T-cell (primary cell): Measurements from ENCODE around the gene WASL. TPM values are rescaled to one million over a fixed set of nuclear protein-coding genes. Genes with fewer than 3 reads are reported as not detected.

Experiments used
- ATAC-seq, 4 experiments: fragments of 200-7000 bp in 3 of 4; fragments of 150-1000 bp in 1 of 4; cut with Tn5 transposase; replicated peaks in 1 of 4; 1 replicate in 3 of 4; 2 replicates in 1 of 4; pipeline ENCODE4 v1.10.0; 2021; ENCODE audit warnings: moderate library complexity in 3 of 4, mild to moderate bottlenecking in 2 of 4, moderate number of reproducible peaks in 1 of 4
- CTCF ChIA-PET, 2 donors: fragments of 300-600 bp; sonication (Branson Sonifier 250); formaldehyde crosslinking; loops; one replicate each; lab custom pipeline; 2022; ENCODE audit warnings: antibody characterized with exemption in 2 of 2; lab: Charles Lee
- POLR2A ChIA-PET, 2 donors: fragments of 300-600 bp; sonication (Branson Sonifier 250); formaldehyde crosslinking; loops; one replicate each; lab custom pipeline; 2022; ENCODE audit warnings: antibody characterized with exemption in 2 of 2; lab: Charles Lee
- DNase-seq, 35 experiments: peaks; one replicate each; pipeline versions ENCODE4 v3.0.0 to v3.0.0-alpha.2; 2013 to 2023
- H3K27ac ChIP-seq: one replicate; pipeline ENCODE4 v1.5.1; 2013; ENCODE audit warnings: low read length
- H3K27me3 ChIP-seq, 2 experiments: replicated peaks in 1 of 2; 1 replicate in 1 of 2; 2 replicates in 1 of 2; pipeline versions ENCODE4 v1.6.1 to v1.7.0; 2013; ENCODE audit warnings: low read length in 1 of 2, mixed read lengths in 1 of 2; ENCODE audit not compliant: control insufficient read depth in 2 of 2, insufficient read depth in 2 of 2; ENCODE audit errors: extremely low read depth in 1 of 2
- H3K36me3 ChIP-seq, 2 donors: 1 replicate in 1 of 2; 2 replicates in 1 of 2; pipeline versions ENCODE4 v1.6.1 to v1.7.0; 2013; ENCODE audit warnings: low read length in 1 of 2; ENCODE audit not compliant: control insufficient read depth in 2 of 2, insufficient read depth in 1 of 2; ENCODE audit errors: extremely low read depth in 1 of 2
- H3K4me1 ChIP-seq, 2 experiments: 1 replicate in 1 of 2; 2 replicates in 1 of 2; pipeline versions ENCODE4 v1.6.1 to v1.7.0; 2013; ENCODE audit warnings: low read length in 2 of 2, mixed read lengths in 1 of 2; ENCODE audit not compliant: insufficient read depth in 2 of 2, control insufficient read depth in 1 of 2; ENCODE audit errors: extremely low read depth in 1 of 2
- H3K4me3 ChIP-seq, 2 donors: 1 replicate in 1 of 2; 2 replicates in 1 of 2; pipeline versions ENCODE4 v1.5.1 to v1.7.0; 2013; ENCODE audit warnings: mild to moderate bottlenecking in 2 of 2, low read length in 1 of 2, moderate library complexity in 1 of 2; ENCODE audit not compliant: control insufficient read depth in 1 of 2; ENCODE audit errors: extremely low read depth in 1 of 2
- H3K9me3 ChIP-seq: 2 replicates; pipeline ENCODE4 v1.7.0; 2013
- H3K27ac Mint-ChIP-seq, 2 donors: one replicate each; pipeline ENCODE4 v1.8.0; 2020 to 2021; ENCODE audit warnings: mild to moderate bottlenecking in 2 of 2, mixed read lengths in 2 of 2
- H3K27me3 Mint-ChIP-seq, 2 donors: one replicate each; pipeline ENCODE4 v1.8.0; 2021 to 2022; ENCODE audit warnings: mixed read lengths in 2 of 2
- H3K36me3 Mint-ChIP-seq: one replicate; pipeline ENCODE4 v1.8.0; 2021; ENCODE audit warnings: mixed read lengths
- H3K4me1 Mint-ChIP-seq, 3 donors: one replicate each; pipeline ENCODE4 v1.8.0; 2020 to 2022; ENCODE audit warnings: mixed read lengths in 3 of 3, mild to moderate bottlenecking in 1 of 3
- H3K4me3 Mint-ChIP-seq, 3 donors: one replicate each; pipeline ENCODE4 v1.8.0; 2020 to 2022; ENCODE audit warnings: mild to moderate bottlenecking in 3 of 3, mixed read lengths in 3 of 3, moderate library complexity in 3 of 3
- H3K9me3 Mint-ChIP-seq, 3 donors: one replicate each; pipeline ENCODE4 v1.8.0; 2020 to 2022; ENCODE audit warnings: mixed read lengths in 3 of 3
- WGBS: methylation state at CpG from one replicate; pipeline ENCODE4 v1.1.5; 2013; ENCODE audit warnings: missing lambda C conversion rate; ENCODE audit not compliant: insufficient coverage; 5-methylcytosine and 5-hydroxymethylcytosine counted together
- total RNA-seq, 35 experiments: library from RNA in 6 of 35; stranded (reverse) in 6 of 35; fragments of 120-200 nt in 1 of 35; gene quantifications; one replicate each; pipeline versions ENCODE4 v1.2.1 to v1.2.4 and lab custom pipeline; 2013 to 2026

WASL gene
- total RNA-seq, 5 donors from 2014 or later (not counting 1 experiment from before 2014, with no cell fraction given), result 9.1 to 12.2 (median 9.8) TPM

DNA sequence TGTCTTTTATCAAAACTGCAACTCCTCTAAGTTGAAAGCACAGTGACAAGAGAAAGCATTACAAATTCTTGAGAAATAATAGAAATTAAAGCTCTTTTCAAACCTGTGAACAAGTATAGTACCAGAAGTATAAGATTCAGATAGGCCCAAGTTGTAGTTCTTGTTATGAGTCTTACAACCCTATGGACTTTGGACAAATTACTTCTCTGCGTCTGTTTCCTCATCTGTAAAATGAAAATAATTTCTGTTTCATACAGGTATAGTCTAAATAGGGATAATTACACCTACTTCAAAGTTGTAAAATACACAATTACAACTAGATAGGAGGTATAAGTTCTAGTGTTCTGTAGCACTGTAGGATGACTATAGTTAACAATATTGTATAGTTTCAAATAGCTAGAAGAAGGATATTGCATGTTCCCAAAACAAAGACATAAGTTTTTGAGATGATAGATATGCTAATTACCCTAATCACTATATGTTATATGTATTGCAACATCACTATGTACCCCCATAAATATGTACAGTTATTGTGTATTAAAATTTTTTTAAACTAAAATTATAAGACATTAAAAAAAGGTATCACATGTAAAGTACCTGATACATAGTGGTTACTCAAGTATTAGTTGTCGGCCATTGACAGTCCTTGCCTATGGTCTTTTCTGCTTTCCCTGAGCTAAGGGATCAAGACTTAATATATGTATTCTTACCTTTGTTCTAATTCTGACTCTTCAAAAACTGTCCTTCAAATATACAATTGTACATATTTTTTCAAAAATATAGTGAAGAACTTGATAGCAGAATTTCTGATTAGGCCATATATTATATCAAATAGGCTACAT is 1.8 kb upstream of the WASL start:
- H3K9me3 ChIP-seq, result no peaks in the 10 kb centered on the region
- ChIA-PET POLR2A (interaction anchor here (0.5 to 0.7 kb wide), 2 partner anchors 15 to 1180 kb away, joined by 3 to 4 read pairs; no protein-coding TSS in a partner anchor), CTCF (interaction anchor here in 1 of 2 donors (0.6 to 1.1 kb wide), 6 partner anchors 8 to 1179 kb away, joined by 3 to 4 read pairs (median 3); partner anchors contain the start of gene POT1)
- Mint-ChIP-seq H3K4me1 (peaks cover 53 to 65% (median 54%) of the 10 kb centered on the region in 3 donors), H3K4me3 (peak overlapping the region in 1 of 3 donors; percentile 13), H3K27ac (peak overlapping the region; percentile 58 to 62), H3K9me3 (no peaks in the 10 kb centered on the region), H3K36me3 (peaks cover 3% of the 10 kb centered on the region), H3K27me3 (no peaks in the 10 kb centered on the region)
- DNase-seq (no peak), ATAC-seq (no peak)
- H3K36me3 ChIP-seq, result no peaks in the 10 kb centered on the region
- no peak overlapping the region for H3K27ac ChIP-seq
- H3K4me3 ChIP-seq, result no peak overlapping the region
- peaks cover 15 to 24% of the 10 kb centered on the region in 2 experiments for H3K4me1 ChIP-seq
- no CpG with 5 or more reads among the region's 2 CpGs for WGBS
- peaks cover 0 to 3% of the 10 kb centered on the region in 2 experiments for H3K27me3 ChIP-seq

DNA sequence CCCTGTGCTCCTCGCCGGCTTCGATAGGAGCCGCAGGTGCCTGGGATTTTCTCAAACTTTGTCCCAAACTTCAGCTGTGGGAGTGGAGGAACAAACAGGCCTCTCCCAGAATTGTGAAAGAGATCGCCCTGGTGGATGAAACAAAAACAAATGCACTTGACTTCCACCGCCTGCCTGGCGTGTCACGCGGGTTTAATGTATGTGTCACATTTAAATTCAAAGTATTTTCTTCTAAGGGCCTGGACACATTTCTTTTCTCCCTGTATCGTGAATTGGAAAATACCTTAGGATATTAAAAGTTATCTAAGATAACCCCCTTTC is 694 bp upstream of the WASL start:
- Histone ChIP-seq H3K4me3 (peak overlapping the region; percentile 91 to 99), H3K27me3 (peaks cover 0 to 3% of the 10 kb centered on the region in 2 experiments), H3K27ac (peak overlapping the region; percentile 78), H3K9me3 (no peaks in the 10 kb centered on the region), H3K36me3 (no peaks in the 10 kb centered on the region), H3K4me1 (peaks cover 15 to 23% of the 10 kb centered on the region in 2 experiments)
- peaks cover 57 to 66% (median 59%) of the 10 kb centered on the region in 3 donors for H3K4me1 Mint-ChIP-seq
- H3K27ac Mint-ChIP-seq, result peak overlapping the region; percentile 93 to 97
- H3K36me3 Mint-ChIP-seq, result peaks cover 3% of the 10 kb centered on the region
- DNase-seq (peak in 5 of 35 experiments; percentile 2 to 19 (median 10)), ATAC-seq (peak in 3 of 4 experiments; percentile 0 to 5 (median 4))
- no peaks in the 10 kb centered on the region for H3K27me3 Mint-ChIP-seq
- ChIA-PET CTCF (interaction anchor here in 1 of 2 donors (0.9 to 1.5 kb wide), 7 partner anchors 9 to 257 kb away, joined by 3 to 6 read pairs (median 5); partner anchors contain the start of gene NDUFA5), POLR2A (interaction anchor here in 1 of 2 donors (2.4 kb wide), 1 partner anchor 192 kb away, joined by 16 read pairs; the partner anchor contains the start of gene NDUFA5)
- peak overlapping the region; percentile 94 to 98 (median 95) for H3K4me3 Mint-ChIP-seq
- H3K9me3 Mint-ChIP-seq, result no peaks in the 10 kb centered on the region
- WGBS, result 3% methylated on average over 4 of the region's 10 CpGs

DNA sequence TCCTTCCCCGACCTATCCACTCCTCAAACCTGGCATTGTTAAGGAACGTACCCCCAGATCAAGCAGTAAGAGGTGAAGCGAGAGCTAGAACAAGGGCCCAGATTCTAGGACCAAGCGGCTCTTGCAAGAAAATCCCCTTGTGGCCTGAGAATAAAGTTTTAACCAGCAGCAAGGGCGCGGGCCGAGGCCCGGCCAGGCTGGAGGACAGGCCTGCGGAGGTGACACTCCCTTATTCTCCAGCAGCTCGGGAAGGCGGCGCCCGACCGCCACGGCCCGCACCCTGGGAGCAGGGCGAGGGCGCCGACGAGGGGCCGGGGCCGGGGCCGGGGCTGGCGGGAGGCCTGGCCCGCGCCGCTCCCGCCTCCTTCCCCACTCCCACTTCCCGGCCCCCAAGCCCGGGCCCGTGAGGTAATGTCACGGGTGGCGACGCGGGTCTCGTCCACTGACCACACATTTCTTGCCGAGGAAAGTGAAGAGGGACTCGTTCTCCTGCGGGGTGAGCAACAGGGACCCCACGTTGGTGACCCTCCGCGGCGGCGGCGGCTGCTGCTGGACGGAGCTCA is 551 bp downstream of the WASL start:
- peak overlapping the region; percentile 89 to 95 for H3K27ac Mint-ChIP-seq
- H3K9me3 Mint-ChIP-seq, result no peaks in the 10 kb centered on the region
- ChIA-PET CTCF (interaction anchor here (0.9 to 1.5 kb wide), 7 partner anchors 13 to 255 kb away, joined by 3 to 7 read pairs (median 5); partner anchors contain the start of gene NDUFA5 (in 1 of the 2)), POLR2A (interaction anchor here (0.6 to 2.4 kb wide), 4 partner anchors 9 to 213 kb away, joined by 3 to 16 read pairs (median 4); partner anchors contain the start of gene NDUFA5 (in 1 of the 2))
- H3K4me1 Mint-ChIP-seq, result peaks cover 68 to 70% (median 68%) of the 10 kb centered on the region in 3 donors
- H3K36me3 Mint-ChIP-seq, result peaks cover 3% of the 10 kb centered on the region
- peaks cover 0 to 3% of the 10 kb centered on the region in 2 experiments for H3K27me3 ChIP-seq
- DNase-seq (peak in 19 of 35 experiments; percentile 2 to 46 (median 12)), ATAC-seq (peak; percentile 21 to 28 (median 22))
- H3K4me3 Mint-ChIP-seq, result peak overlapping the region; percentile 94 to 98 (median 95)
- no peaks in the 10 kb centered on the region for H3K9me3 ChIP-seq
- H3K36me3 ChIP-seq, result no peaks in the 10 kb centered on the region
- H3K4me1 ChIP-seq, result peaks cover 15 to 23% of the 10 kb centered on the region in 2 experiments
- H3K4me3 ChIP-seq, result peak overlapping the region; percentile 91 to 99
- under 1% methylated on average over 45 of the region's 46 CpGs for WGBS
- peak overlapping the region; percentile 94 for H3K27ac ChIP-seq
- no peaks in the 10 kb centered on the region for H3K27me3 Mint-ChIP-seq

DNA sequence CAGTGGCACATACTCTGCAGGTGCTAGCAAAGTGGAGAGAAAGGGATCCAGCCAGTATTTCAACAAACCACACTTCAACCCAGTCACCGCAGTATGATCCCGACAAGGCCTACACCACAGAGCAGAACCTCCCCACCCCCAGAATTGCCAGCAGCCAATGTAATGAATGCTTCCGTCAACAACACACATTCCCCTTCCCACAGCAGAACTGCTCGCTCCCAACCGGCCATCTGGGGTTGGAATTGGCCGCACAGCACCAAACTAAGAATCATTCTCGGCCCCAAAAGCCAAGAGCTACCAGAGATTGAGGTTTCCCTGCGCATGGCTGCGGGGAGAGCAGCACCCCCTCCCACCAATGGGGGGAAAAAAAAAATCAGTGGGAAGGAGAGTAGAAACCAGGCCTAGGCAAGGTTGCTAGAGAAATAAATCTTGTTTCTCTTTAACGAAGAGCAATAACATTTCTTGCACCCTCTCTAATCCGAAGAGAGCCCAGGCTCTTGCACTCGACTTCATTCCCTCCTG is 1.1 kb downstream of the WASL start:
- H3K27me3 ChIP-seq, result peaks cover 0 to 3% of the 10 kb centered on the region in 2 experiments
- no peak for ATAC-seq
- Mint-ChIP-seq H3K9me3 (no peaks in the 10 kb centered on the region), H3K4me3 (peak overlapping the region; percentile 94 to 98 (median 95)), H3K4me1 (peaks cover 73 to 76% (median 74%) of the 10 kb centered on the region in 3 donors), H3K27me3 (no peaks in the 10 kb centered on the region), H3K27ac (peak overlapping the region; percentile 89 to 95), H3K36me3 (peaks cover 3% of the 10 kb centered on the region)
- peak in 12 of 35 experiments; percentile 1 to 44 (median 8) for DNase-seq
- no peaks in the 10 kb centered on the region for H3K36me3 ChIP-seq
- ChIA-PET POLR2A (interaction anchor here (0.6 to 2.4 kb wide), 4 partner anchors 9 to 212 kb away, joined by 3 to 16 read pairs (median 4); partner anchors contain the start of gene NDUFA5 (in 1 of the 2)), CTCF (interaction anchor here in 1 of 2 donors (0.7 to 1.0 kb wide), 2 partner anchors 117 to 191 kb away, joined by 3 to 4 read pairs; no protein-coding TSS in a partner anchor)
- H3K9me3 ChIP-seq, result no peaks in the 10 kb centered on the region
- peak overlapping the region; percentile 37 for H3K27ac ChIP-seq
- peak overlapping the region; percentile 91 to 99 for H3K4me3 ChIP-seq
- peaks cover 15 to 23% of the 10 kb centered on the region in 2 experiments for H3K4me1 ChIP-seq
- 0% methylated on average over 6 of the region's 12 CpGs for WGBS

DNA sequence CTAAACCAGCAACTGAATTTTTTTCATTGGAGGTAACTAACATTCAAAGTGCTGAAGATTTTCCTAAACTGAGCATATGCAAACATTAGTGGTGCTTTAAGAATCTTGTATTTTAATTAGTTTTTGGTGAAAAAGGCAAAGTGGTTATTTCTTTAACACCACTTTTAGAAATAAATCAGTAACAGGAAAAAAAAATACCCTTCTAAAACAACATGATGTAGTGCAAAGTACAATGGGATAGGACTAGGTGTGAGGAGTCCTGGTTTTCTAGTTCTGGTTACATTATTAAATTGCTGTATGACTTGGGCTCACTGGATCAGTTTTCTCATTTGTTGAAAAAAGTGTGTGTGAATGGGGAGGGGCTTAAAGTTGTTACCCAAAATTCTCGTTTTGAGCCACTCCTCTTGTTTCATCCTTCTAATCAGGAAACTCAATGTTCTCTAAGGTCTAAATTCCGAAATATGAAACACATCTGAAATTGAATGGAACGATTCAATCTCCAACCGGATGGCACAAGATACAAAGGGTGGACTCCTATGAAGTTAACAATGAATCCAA is 1.8 kb downstream of the WASL start:
- POLR2A ChIA-PET, result no interaction called here

More for the DNA sequence above, 1.8 kb downstream of the WASL start:
- Mint-ChIP-seq H3K4me3 (peak overlapping the region; percentile 94 to 98 (median 95)), H3K4me1 (peaks cover 76 to 78% (median 77%) of the 10 kb centered on the region in 3 donors), H3K36me3 (peaks cover 3% of the 10 kb centered on the region), H3K27ac (peak overlapping the region; percentile 62 to 89), H3K9me3 (no peaks in the 10 kb centered on the region), H3K27me3 (no peaks in the 10 kb centered on the region)
- peak in 1 of 35 experiments; percentile 18 for DNase-seq
- H3K4me3 ChIP-seq, result peak overlapping the region; percentile 91 to 99
- no peak for ATAC-seq
- no peak overlapping the region for H3K27ac ChIP-seq
- no peaks in the 10 kb centered on the region for H3K36me3 ChIP-seq
- CTCF ChIA-PET, result interaction anchor here in 1 of 2 donors (0.7 kb wide), 1 partner anchor 190 kb away, joined by 3 read pairs; no protein-coding TSS in a partner anchor
- peaks cover 15 to 23% of the 10 kb centered on the region in 2 experiments for H3K4me1 ChIP-seq
- WGBS, result no CpG with 5 or more reads among the region's 4 CpGs
- no peaks in the 10 kb centered on the region for H3K9me3 ChIP-seq
- peaks cover 0 to 3% of the 10 kb centered on the region in 2 experiments for H3K27me3 ChIP-seq
